IPS-18a (cell line): ENCODE data around the gene CTDSP2.
"Not testable (repeated sequence)": the region's sequence is repeated elsewhere in the genome, so short reads cannot be mapped to it uniquely, and the experiment has no call there.

Experiments
- H3K27ac ChIP-seq: one replicate; pipeline ENCODE4 v1.5.1; 2013; ENCODE audit warnings: low read length
- H3K27me3 ChIP-seq: one replicate; pipeline ENCODE4 v1.6.1; 2013; ENCODE audit warnings: mild to moderate bottlenecking, low read length; ENCODE audit not compliant: control insufficient read depth, insufficient read depth
- H3K36me3 ChIP-seq: one replicate; pipeline ENCODE4 v1.6.1; 2013; ENCODE audit warnings: low read depth, low read length; ENCODE audit not compliant: control insufficient read depth
- H3K4me1 ChIP-seq: one replicate; pipeline ENCODE4 v1.6.1; 2013; ENCODE audit warnings: low read depth, low read length; ENCODE audit not compliant: control insufficient read depth
- H3K4me3 ChIP-seq: one replicate; pipeline ENCODE4 v1.5.1; 2013; ENCODE audit warnings: low read length
- H3K9ac ChIP-seq: one replicate; pipeline ENCODE4 v1.6.1; 2013; ENCODE audit warnings: mild to moderate bottlenecking, low read length, moderate library complexity
- H3K9me3 ChIP-seq: one replicate; pipeline ENCODE4 v1.6.1; 2013; ENCODE audit warnings: low read depth, low read length; ENCODE audit not compliant: control insufficient read depth

Gene CTDSP2

GRCh38 chr12:57825451-57825850, 21.1 kb downstream of the CTDSP2 start:
- H3K9me3 ChIP-seq = no peaks in the 10 kb centered on the region
- no peaks in the 10 kb centered on the region for H3K27me3 ChIP-seq
- no peak overlapping the region for H3K9ac ChIP-seq
- no peak overlapping the region for H3K27ac ChIP-seq
- H3K36me3 ChIP-seq = peaks cover 69% of the 10 kb centered on the region
- no peak overlapping the region for H3K4me3 ChIP-seq
- H3K4me1 ChIP-seq = no peaks in the 10 kb centered on the region

GRCh38 chr12:57823908-57824640, 22.5 kb downstream of the CTDSP2 start:
- H3K36me3 ChIP-seq = peaks cover 65% of the 10 kb centered on the region
- H3K9me3 ChIP-seq = no peaks in the 10 kb centered on the region
- no peaks in the 10 kb centered on the region for H3K4me1 ChIP-seq
- H3K9ac ChIP-seq = no peak overlapping the region
- H3K4me3 ChIP-seq = no peak overlapping the region
- H3K27me3 ChIP-seq = no peaks in the 10 kb centered on the region
- no peak overlapping the region for H3K27ac ChIP-seq

- H3K27ac ChIP-seq = no peak overlapping the region
- H3K4me3 ChIP-seq = no peak overlapping the region
- H3K36me3 ChIP-seq = peaks cover 57% of the 10 kb centered on the region
- no peaks in the 10 kb centered on the region for H3K9me3 ChIP-seq
- no peaks in the 10 kb centered on the region for H3K27me3 ChIP-seq
- H3K9ac ChIP-seq = no peak overlapping the region
- H3K4me1 ChIP-seq = no peaks in the 10 kb centered on the region
Observed at GRCh38 chr12:57823131-57823907, 23.2 kb downstream of the CTDSP2 start.

GRCh38 chr12:57822392-57823130, 24.0 kb downstream of the CTDSP2 start:
- no peak overlapping the region for H3K27ac ChIP-seq
- no peaks in the 10 kb centered on the region for H3K27me3 ChIP-seq
- peaks cover 52% of the 10 kb centered on the region for H3K36me3 ChIP-seq
- H3K4me1 ChIP-seq = no peaks in the 10 kb centered on the region
- no peaks in the 10 kb centered on the region for H3K9me3 ChIP-seq
- no peak overlapping the region for H3K9ac ChIP-seq
- no peak overlapping the region for H3K4me3 ChIP-seq

GRCh38 chr12:57821474-57822214, 24.9 kb downstream of the CTDSP2 start:
- H3K9me3 ChIP-seq = no peaks in the 10 kb centered on the region
- no peak overlapping the region for H3K27ac ChIP-seq
- no peak overlapping the region for H3K4me3 ChIP-seq
- H3K4me1 ChIP-seq = no peaks in the 10 kb centered on the region
- H3K27me3 ChIP-seq = no peaks in the 10 kb centered on the region
- H3K36me3 ChIP-seq = peaks cover 43% of the 10 kb centered on the region
- no peak overlapping the region for H3K9ac ChIP-seq

GRCh38 chr12:57821015-57821414, 25.5 kb downstream of the CTDSP2 start:
- not testable (repeated sequence) for H3K27me3 ChIP-seq, H3K27ac ChIP-seq, H3K4me3 ChIP-seq, H3K4me1 ChIP-seq, H3K9ac ChIP-seq, H3K9me3 ChIP-seq
- peaks cover 37% of the 10 kb centered on the region for H3K36me3 ChIP-seq

- not testable (repeated sequence) for H3K27ac ChIP-seq, H3K27me3 ChIP-seq, H3K9ac ChIP-seq, H3K4me3 ChIP-seq, H3K4me1 ChIP-seq, H3K9me3 ChIP-seq
- H3K36me3 ChIP-seq = peaks cover 29% of the 10 kb centered on the region
Observed at GRCh38 chr12:57820119-57820518, 26.4 kb downstream of the CTDSP2 start.

- H3K9me3 ChIP-seq, H3K27ac ChIP-seq, H3K4me3 ChIP-seq, H3K36me3 ChIP-seq, H3K9ac ChIP-seq, H3K4me1 ChIP-seq, H3K27me3 ChIP-seq: not testable (repeated sequence)
Observed at GRCh38 chr12:57817990-57818331, 28.6 kb downstream of the CTDSP2 start.

- H3K9me3 ChIP-seq = no peaks in the 10 kb centered on the region
Observed at GRCh38 chr12:57817261-57817989, 29.1 kb downstream of the CTDSP2 start.

GRCh38 chr12:57816855-57817151, 29.7 kb downstream of the CTDSP2 start:
- H3K36me3 ChIP-seq = peaks cover 1% of the 10 kb centered on the region
- no peak overlapping the region for H3K4me3 ChIP-seq
- no peaks in the 10 kb centered on the region for H3K27me3 ChIP-seq
- no peaks in the 10 kb centered on the region for H3K9me3 ChIP-seq
- H3K4me1 ChIP-seq = no peaks in the 10 kb centered on the region
- no peak overlapping the region for H3K9ac ChIP-seq
- H3K27ac ChIP-seq = no peak overlapping the region

More at GRCh38 chr12:57817261-57817989, 29.1 kb downstream of the CTDSP2 start:
- H3K4me3 ChIP-seq = no peak overlapping the region
- H3K27me3 ChIP-seq = no peaks in the 10 kb centered on the region
- H3K4me1 ChIP-seq = no peaks in the 10 kb centered on the region
- peaks cover 2% of the 10 kb centered on the region for H3K36me3 ChIP-seq
- H3K9ac ChIP-seq = no peak overlapping the region
- H3K27ac ChIP-seq = no peak overlapping the region
